ENCODE data around the gene ELMO3. TPM values are rescaled to one million over a fixed set of nuclear protein-coding genes. Genes with fewer than 3 reads are reported as not detected.

Gene ELMO3
- total and polyA plus RNA-seq, 2 of the 13 experiments (the other 11 are each of a cell fraction or from before 2014, with no cell fraction given), result 2.6 to 4.0 TPM

GRCh38 chr16:67226804-67227566, 28.1 kb downstream of the ELMO3 start, which contains the start of gene TMEM208 (continued):
- TF ChIP-seq AHDC1 (CRISPR knock-in tag; IDR thresholded peaks at IDR 0.05; ENCODE audit: borderline replicate concordance) (no peak), ZNF160 (CRISPR knock-in tag; IDR thresholded peaks at IDR 0.05) (peak; percentile 65; the same call in 1 of the 2 replicates), TBL1XR1 (IDR thresholded peaks at IDR 0.05; ENCODE audit: borderline replicate concordance, low read length, partially characterized antibody) (peak; percentile 71), ZNF354B (CRISPR knock-in tag; IDR thresholded peaks at IDR 0.05) (no peak), ZBTB49 (CRISPR knock-in tag; IDR thresholded peaks at IDR 0.05; ENCODE audit: borderline replicate concordance) (peak; percentile 89; the same call in 1 of the 2 replicates), ZNF280D (CRISPR knock-in tag; IDR thresholded peaks at IDR 0.05) (no peak; the same call in 1 of the 2 replicates), NCOA1 (CRISPR knock-in tag; IDR thresholded peaks at IDR 0.05) (no peak), PITX1 (CRISPR knock-in tag; IDR thresholded peaks at IDR 0.05) (peak; percentile 62), ZSCAN9 (CRISPR knock-in tag; IDR thresholded peaks at IDR 0.05; ENCODE audit: borderline replicate concordance) (peak; percentile 79; the same call in 1 of the 2 replicates), MEF2D (CRISPR knock-in tag; IDR thresholded peaks at IDR 0.05) (peak; percentile 27; the same call in 1 of the 2 replicates), POLR2G (IDR thresholded peaks at IDR 0.05; ENCODE audit: low read depth, low read length) (peak; percentile 95), KAT2B (IDR thresholded peaks at IDR 0.05; ENCODE audit: borderline replicate concordance, low read depth, low read length) (no peak), ZMAT3 (CRISPR knock-in tag; conservative IDR thresholded peaks at IDR 0.05) (no peak), ZXDC (CRISPR knock-in tag; IDR thresholded peaks at IDR 0.05) (no peak), ZNF20 (CRISPR knock-in tag; IDR thresholded peaks at IDR 0.05) (no peak)

Data from HepG2 (cell line).